GM23338 (cell line): ENCODE measurements around the gene PPP1R16B. TPM values are rescaled to one million over a fixed set of nuclear protein-coding genes. Genes with fewer than 3 reads are reported as not detected.

Experiments
- ATAC-seq: fragments of 200-7000 bp; cut with Tn5 transposase; 3 replicates; pipeline ENCODE4 v1.9.1; 2020
- DNase-seq: peaks from one replicate; pipeline ENCODE4 v3.0.0-alpha.2; 2015; ENCODE audit warnings: low spot score
- H2AFZ ChIP-seq: fragments of 200-600 bp; sonication (generic); 2 replicates; pipeline ENCODE4 v1.8.0; 2016; ENCODE audit warnings: antibody characterized with exemption, mild to moderate bottlenecking, moderate library complexity
- H3F3A ChIP-seq: fragments of 200-600 bp; sonication (generic); replicated peaks from 2 replicates; pipeline ENCODE4 v1.8.0; 2017; ENCODE audit warnings: antibody characterized with exemption, mixed run types, low read depth
- H3K27ac ChIP-seq: fragments of 200-600 bp; sonication (generic); 2 replicates; pipeline ENCODE4 v1.6.1; 2016; ENCODE audit warnings: low read depth
- H3K27me3 ChIP-seq: fragments of 200-600 bp; sonication (generic); 2 replicates; pipeline ENCODE4 v1.8.0; 2016; ENCODE audit warnings: mild to moderate bottlenecking, mixed run types, moderate library complexity; ENCODE audit not compliant: insufficient read depth
- H3K36me3 ChIP-seq: fragments of 200-600 bp; sonication (generic); 2 replicates; pipeline ENCODE4 v1.8.0; 2016; ENCODE audit warnings: mild to moderate bottlenecking; ENCODE audit not compliant: insufficient read depth
- H3K4me1 ChIP-seq: fragments of 200-600 bp; sonication (generic); 2 replicates; pipeline ENCODE4 v1.8.0; 2016; ENCODE audit warnings: mild to moderate bottlenecking, moderate library complexity; ENCODE audit not compliant: insufficient read depth
- H3K4me2 ChIP-seq: fragments of 200-600 bp; sonication (generic); 2 replicates; pipeline ENCODE4 v1.7.1; 2017; ENCODE audit warnings: mixed run types
- H3K4me3 ChIP-seq: fragments of 200-600 bp; sonication (generic); 2 replicates; pipeline ENCODE4 v1.6.1; 2016; ENCODE audit warnings: mixed run types
- H3K79me2 ChIP-seq: fragments of 200-600 bp; sonication (generic); replicated peaks from 2 replicates; pipeline ENCODE4 v1.8.0; 2017; ENCODE audit warnings: mild to moderate bottlenecking; ENCODE audit not compliant: insufficient read depth
- H3K9me2 ChIP-seq: fragments of 200-600 bp; sonication (generic); 2 replicates; pipeline ENCODE4 v1.8.0; 2017; ENCODE audit not compliant: insufficient read depth
- H4K20me1 ChIP-seq: fragments of 200-600 bp; sonication (generic); replicated peaks from 2 replicates; pipeline ENCODE4 v1.8.0; 2017; ENCODE audit warnings: mild to moderate bottlenecking; ENCODE audit not compliant: insufficient read depth
- H3K27ac Mint-ChIP-seq: 2 replicates; pipeline ENCODE4 v1.8.0; 2020; ENCODE audit warnings: inconsistent platforms, mild to moderate bottlenecking, moderate library complexity, mixed read lengths
- H3K27me3 Mint-ChIP-seq: 3 replicates; pipeline ENCODE4 v1.8.0; 2022; ENCODE audit warnings: low read depth, mild to moderate bottlenecking, moderate library complexity, mixed read lengths, inconsistent platforms; ENCODE audit not compliant: insufficient read depth, poor library complexity
- H3K36me3 Mint-ChIP-seq: 3 replicates; pipeline ENCODE4 v1.8.0; 2021; ENCODE audit warnings: low read depth, mild to moderate bottlenecking, inconsistent platforms, moderate library complexity, mixed read lengths
- H3K4me1 Mint-ChIP-seq: 3 replicates; pipeline ENCODE4 v1.8.0; 2020; ENCODE audit warnings: mild to moderate bottlenecking, inconsistent platforms, mixed read lengths
- H3K4me3 Mint-ChIP-seq: 3 replicates; pipeline ENCODE4 v1.8.0; 2021; ENCODE audit warnings: moderate library complexity, mild to moderate bottlenecking, inconsistent platforms, mixed read lengths
- H3K9me3 Mint-ChIP-seq: 3 replicates; pipeline ENCODE4 v1.8.0; 2020; ENCODE audit warnings: moderate library complexity, mild to moderate bottlenecking, inconsistent platforms, mixed read lengths
- CREB1 ChIP-seq: fragments of 250-450 bp; sonication (Bioruptor Pico); IDR thresholded peaks from 2 replicates; pipeline ENCODE4 v1.5.0; 2020; ENCODE audit warnings: low read depth, mild to moderate bottlenecking, moderate library complexity
- CTCF ChIP-seq, 2 experiments: fragments of 200-600 bp in 1 of 2; sonication (generic) in 1 of 2; conservative IDR thresholded peaks; 2 replicates each; pipeline versions ENCODE4 v1.5.1 to v1.6.1; 2016 to 2017; ENCODE audit warnings: antibody characterized with exemption in 2 of 2, low read depth in 2 of 2, mild to moderate bottlenecking in 2 of 2, moderate library complexity in 1 of 2
- ETS1 ChIP-seq: IDR thresholded peaks from 2 replicates; pipeline ENCODE4 v1.6.1; 2016; ENCODE audit warnings: antibody characterized with exemption
- EZH2 ChIP-seq: fragments of 200-600 bp; sonication (generic); IDR thresholded peaks from one replicate; pipeline ENCODE4 v1.8.0; 2017; ENCODE audit warnings: antibody characterized with exemption, mild to moderate bottlenecking, low read depth; ENCODE audit not compliant: unreplicated experiment
- EZH2phosphoT487 ChIP-seq: fragments of 200-600 bp; sonication (generic); IDR thresholded peaks from one replicate; pipeline ENCODE4 v1.8.1; 2018; ENCODE audit warnings: antibody characterized with exemption; ENCODE audit not compliant: unreplicated experiment
- JUNB ChIP-seq: IDR thresholded peaks from one replicate; pipeline ENCODE4 v1.6.1; 2016; ENCODE audit warnings: antibody characterized with exemption; ENCODE audit not compliant: unreplicated experiment
- NANOG ChIP-seq: IDR thresholded peaks from 2 replicates; pipeline ENCODE4 v1.6.1; 2016; ENCODE audit warnings: antibody characterized with exemption, borderline replicate concordance
- POLR2AphosphoS5 ChIP-seq: IDR thresholded peaks from 2 replicates; pipeline ENCODE4 v1.6.1; 2016; ENCODE audit warnings: antibody characterized with exemption, low read depth
- REST ChIP-seq: IDR thresholded peaks from one replicate; pipeline ENCODE4 v1.6.1; 2018; ENCODE audit warnings: antibody characterized with exemption; ENCODE audit not compliant: unreplicated experiment
- STAT1 ChIP-seq: IDR thresholded peaks from one replicate; pipeline ENCODE4 v1.6.1; 2016; ENCODE audit warnings: antibody characterized with exemption; ENCODE audit not compliant: unreplicated experiment
- ZNF114 ChIP-seq: fragments of 250-450 bp; sonication (Bioruptor Pico); IDR thresholded peaks from 2 replicates; pipeline ENCODE4 v1.5.0; 2020; ENCODE audit warnings: mild to moderate bottlenecking, moderate library complexity
- ZNF331 ChIP-seq: fragments of 250-450 bp; sonication (Bioruptor Pico); IDR thresholded peaks from 2 replicates; pipeline ENCODE4 v1.5.0; 2020; ENCODE audit warnings: low read depth, mild to moderate bottlenecking, moderate library complexity
- ZNF462 ChIP-seq: fragments of 250-450 bp; sonication (Bioruptor Pico); IDR thresholded peaks from 2 replicates; pipeline ENCODE4 v1.5.0; 2020; ENCODE audit warnings: mild to moderate bottlenecking, moderate library complexity
- polyA plus RNA-seq: library from polyadenylated mRNA; unstranded; fragments of >200 nt; fragmentation: Nextera tagmentation; extraction: Ambion mirVana; gene quantifications from 2 replicates; pipeline ENCODE4 v1.2.1, GENCODE V29; 2016
- total RNA-seq: library from RNA; depleted of rRNA; stranded (reverse); fragments of >200 nt; shearing (Covaris generic); gene quantifications from 2 replicates; pipeline ENCODE4 v1.2.3, GENCODE V29; 2014

PPP1R16B gene
- total and polyA plus RNA-seq, 2 experiments from 2014 or later, result 1.6 to 11.5 TPM

- Mint-ChIP-seq H3K27me3 (peaks cover 15% of the 10 kb centered on the region), H3K36me3 (no peaks in the 10 kb centered on the region), H3K4me3 (no peak overlapping the region), H3K27ac (no peak overlapping the region), H3K4me1 (peaks cover 12% of the 10 kb centered on the region), H3K9me3 (no peaks in the 10 kb centered on the region)
- no peak overlapping the region for H3K4me2 ChIP-seq
- no peak overlapping the region for H3K27ac ChIP-seq
- ATAC-seq, result no peak
- no peaks in the 10 kb centered on the region for H3K9me2 ChIP-seq
- H3K27me3 ChIP-seq, result no peaks in the 10 kb centered on the region
- H3K36me3 ChIP-seq, result no peaks in the 10 kb centered on the region
- H4K20me1 ChIP-seq, result no peaks in the 10 kb centered on the region
- no peak for TF ChIP-seq POLR2AphosphoS5
- TF ChIP-seq STAT1, result no peak
- TF ChIP-seq ZNF331 (CRISPR knock-in tag), result no peak
- no peak for TF ChIP-seq JUNB
- no peak for TF ChIP-seq ETS1
- TF ChIP-seq CTCF (conservative IDR thresholded peaks at IDR 0.05; ENCODE audit: low read depth in 2 of 2), result no peak
- no peak for TF ChIP-seq ZNF114 (CRISPR knock-in tag)
- TF ChIP-seq EZH2phosphoT487, result no peak
- TF ChIP-seq REST, result no peak
- no peak for TF ChIP-seq NANOG
- no peak for TF ChIP-seq ZNF462
- no peak for TF ChIP-seq EZH2
- no peak for TF ChIP-seq CREB1
- DNase-seq, result no peak
- no peak overlapping the region for H3K4me3 ChIP-seq
- H3K79me2 ChIP-seq, result no peaks in the 10 kb centered on the region
- H2AFZ ChIP-seq, result no peak overlapping the region
- no peaks in the 10 kb centered on the region for H3F3A ChIP-seq
- no peaks in the 10 kb centered on the region for H3K4me1 ChIP-seq
Observed at GRCh38 chr20:38885357-38885756, 79.9 kb downstream of the PPP1R16B start.
